SK-N-SH (cell line): ENCODE data around the gene DOCK4. TPM values are rescaled to one million over a fixed set of nuclear protein-coding genes. Genes with fewer than 3 reads are reported as not detected.

Experiments used
- CTCF ChIA-PET: fragments of 300-600, 350-600 bp; formaldehyde crosslinking; extraction: SDS; loops from one replicate; lab custom pipeline; 2021; lab: Yijun Ruan, JAX
- POLR2A ChIA-PET: fragments of 350-600 bp; sonication (Branson Sonifier 250); formaldehyde crosslinking; extraction: SDS; loops from one replicate; lab custom pipeline; 2020; ENCODE audit warnings: antibody characterized with exemption, inconsistent platforms; lab: Yijun Ruan, JAX
- DNase-seq: peaks from one replicate; pipeline ENCODE4 v3.0.0; 2012
- H2AFZ ChIP-seq: fragments of 200-600 bp; sonication (generic); 2 replicates; pipeline ENCODE4 v1.8.1; 2016; ENCODE audit warnings: antibody characterized with exemption, mild to moderate bottlenecking, low read depth
- H3F3A ChIP-seq: fragments of 200-600 bp; sonication (generic); replicated peaks from 2 replicates; pipeline ENCODE3; 2016; ENCODE audit warnings: antibody characterized with exemption, mild to moderate bottlenecking; ENCODE audit not compliant: insufficient read depth
- H3K27ac ChIP-seq, 2 experiments: fragments of 200-500 bp in 1 of 2; fragments of 200-600 bp in 1 of 2; sonication (Bioruptor generic) in 1 of 2; sonication (generic), shearing (Covaris generic) in 1 of 2; 2 replicates each; pipeline versions ENCODE4 v1.5.1 to v1.6.1; 2014 to 2016; ENCODE audit warnings: low read depth in 2 of 2, inconsistent platforms in 1 of 2, low read length in 1 of 2, mild to moderate bottlenecking in 1 of 2, mixed read lengths in 1 of 2
- H3K27me3 ChIP-seq: fragments of 200-600 bp; sonication (generic), shearing (Covaris generic); 2 replicates; pipeline ENCODE4 v1.6.1; 2016; ENCODE audit warnings: mixed run types; ENCODE audit not compliant: insufficient read depth
- H3K36me3 ChIP-seq, 2 experiments: fragments of 200-500 bp in 1 of 2; fragments of 200-600 bp in 1 of 2; sonication (Bioruptor generic) in 1 of 2; sonication (generic) in 1 of 2; replicated peaks in 1 of 2; 2 replicates each; pipeline versions ENCODE3 to v1.5.1; 2014 to 2016; ENCODE audit warnings: low read length in 1 of 2, mild to moderate bottlenecking in 1 of 2; ENCODE audit not compliant: insufficient read depth in 2 of 2, control insufficient read depth in 1 of 2
- H3K4me1 ChIP-seq, 2 experiments: fragments of 200-500 bp in 1 of 2; fragments of 200-600 bp in 1 of 2; sonication (Bioruptor generic) in 1 of 2; sonication (generic), shearing (Covaris generic) in 1 of 2; 2 replicates each; pipeline versions ENCODE4 v1.5.1 to v1.6.1; 2014 to 2016; ENCODE audit warnings: low read depth in 1 of 2, low read length in 1 of 2, mixed run types in 1 of 2; ENCODE audit not compliant: insufficient read depth in 2 of 2, control insufficient read depth in 1 of 2
- H3K4me2 ChIP-seq: fragments of 200-600 bp; sonication (generic), shearing (Covaris generic); 2 replicates; pipeline ENCODE4 v1.6.1; 2017; ENCODE audit warnings: mixed run types
- H3K4me3 ChIP-seq, 2 experiments: fragments of 200-500 bp in 1 of 2; fragments of 200-600 bp in 1 of 2; sonication (Bioruptor generic) in 1 of 2; sonication (generic), shearing (Covaris generic) in 1 of 2; 2 replicates each; pipeline versions ENCODE4 v1.5.1 to v1.8.1; 2014 to 2016; ENCODE audit warnings: low read depth in 2 of 2, inconsistent platforms in 1 of 2, low read length in 1 of 2, mild to moderate bottlenecking in 1 of 2, mixed read lengths in 1 of 2, moderate library complexity in 1 of 2
- H3K79me2 ChIP-seq: fragments of 200-600 bp; sonication (generic); 2 replicates; pipeline ENCODE4 v1.8.1; 2017; ENCODE audit warnings: mild to moderate bottlenecking; ENCODE audit not compliant: insufficient read depth
- H3K9ac ChIP-seq: fragments of 200-600 bp; sonication (generic); 2 replicates; pipeline ENCODE4 v1.6.1; 2017; ENCODE audit warnings: mixed run types
- H3K9me2 ChIP-seq: fragments of 200-600 bp; sonication (generic); 2 replicates; pipeline ENCODE4 v1.6.1; 2017; ENCODE audit warnings: mixed run types
- H3K9me3 ChIP-seq: fragments of 200-600 bp; sonication (generic); 2 replicates; pipeline ENCODE4 v1.6.1; 2017; ENCODE audit warnings: mixed run types, mild to moderate bottlenecking, moderate library complexity
- H4K20me1 ChIP-seq: fragments of 200-600 bp; sonication (generic); 2 replicates; pipeline ENCODE4 v1.6.1; 2017; ENCODE audit warnings: mild to moderate bottlenecking, mixed run types; ENCODE audit not compliant: insufficient read depth
- ELF1 ChIP-seq: IDR thresholded peaks from 2 replicates; pipeline ENCODE4 v1.4.0; 2012
- EZH2phosphoT487 ChIP-seq: fragments of 200-600 bp; sonication (generic); IDR thresholded peaks from 2 replicates; pipeline ENCODE4 v1.6.1; 2017; ENCODE audit warnings: low read depth, mixed run types, mild to moderate bottlenecking, antibody characterized with exemption, moderate library complexity, borderline replicate concordance
- FOSL2 ChIP-seq: IDR thresholded peaks from 2 replicates; pipeline ENCODE4 v1.4.0; 2012; ENCODE audit warnings: low read depth, mild to moderate bottlenecking, moderate library complexity, borderline replicate concordance
- FOXJ3 ChIP-seq: sonication (generic); formaldehyde crosslinking; IDR thresholded peaks from 2 replicates; pipeline ENCODE4 v1.5.1; 2020; ENCODE audit warnings: mild to moderate bottlenecking, missing genetic modification reagents
- POLR2AphosphoS5 ChIP-seq: IDR thresholded peaks from 2 replicates; pipeline ENCODE4 v1.6.1; 2012; ENCODE audit warnings: low read depth, low read length
- RAD21 ChIP-seq: IDR thresholded peaks from 2 replicates; pipeline ENCODE4 v1.6.1; 2012; ENCODE audit warnings: mild to moderate bottlenecking, low read length
- RXRA ChIP-seq: IDR thresholded peaks from 2 replicates; pipeline ENCODE4 v1.4.0; 2012; ENCODE audit warnings: low read depth, mild to moderate bottlenecking, borderline replicate concordance
- TCF12 ChIP-seq: IDR thresholded peaks from 2 replicates; pipeline ENCODE4 v1.4.0; 2012
- TEAD4 ChIP-seq: IDR thresholded peaks from 2 replicates; pipeline ENCODE4 v1.4.0; 2012; ENCODE audit warnings: mild to moderate bottlenecking, borderline replicate concordance; ENCODE audit not compliant: insufficient read depth
- YY1 ChIP-seq: IDR thresholded peaks from 2 replicates; pipeline ENCODE4 v1.4.0; 2012; ENCODE audit warnings: low read depth, mild to moderate bottlenecking
- WGBS: methylation state at CpG from one replicate; pipeline ENCODE4 v1.1.6; 2017; ENCODE audit warnings: low lambda C conversion rate; 5-methylcytosine and 5-hydroxymethylcytosine counted together
- polyA plus RNA-seq, 3 experiments: library from polyadenylated mRNA; depleted of rRNA; stranded (reverse); fragments of >200 nt; gene quantifications; 2 replicates each; pipeline ENCODE4 v1.2.3, GENCODE V29; 2012
- TF ChIP-seq, protein P1 (sequence below): IDR thresholded peaks from 2 replicates; pipeline ENCODE4 v1.6.1; 2012; ENCODE audit warnings: mild to moderate bottlenecking, low read depth, low read length, moderate library complexity
- TF ChIP-seq, protein P2 (sequence below): fragments of 150-350 bp; IDR thresholded peaks from 2 replicates; pipeline ENCODE4 v1.6.1; 2016; ENCODE audit warnings: mild to moderate bottlenecking, low read depth, low read length
- TF ChIP-seq, protein P3 (sequence below): fragments of 200-600 bp; sonication (generic); IDR thresholded peaks from 2 replicates; pipeline ENCODE4 v1.6.1; 2017; ENCODE audit warnings: antibody characterized with exemption, mild to moderate bottlenecking, moderate library complexity
- TF ChIP-seq, protein P4 (sequence below): IDR thresholded peaks from 2 replicates; pipeline ENCODE4 v1.4.0; 2012; ENCODE audit warnings: low read depth

DOCK4 gene
- polyA plus RNA-seq, 1 of the 3 experiments (the other 2 are of a cell fraction) = 8.5 TPM

DNA sequence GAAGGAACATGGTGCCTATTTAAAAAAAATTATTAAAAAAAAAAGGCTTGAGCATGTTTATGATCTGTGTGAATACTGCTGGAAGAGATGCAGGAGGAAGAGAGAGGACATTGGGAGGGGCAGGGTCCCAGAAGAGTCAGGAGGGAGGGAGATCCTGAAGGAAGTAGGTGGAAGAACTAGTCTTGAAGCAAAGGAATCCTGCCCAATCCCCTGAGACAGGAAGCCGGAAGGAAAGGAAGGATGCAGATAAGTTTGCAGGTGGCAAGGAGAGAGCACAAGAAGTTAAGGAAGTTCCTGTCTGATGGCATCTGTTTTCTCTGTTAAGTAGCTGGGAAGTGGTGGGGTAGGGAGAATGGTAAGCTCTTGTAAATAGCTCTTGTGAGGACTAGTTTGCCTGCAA is 318.5 kb downstream of the DOCK4 start:
- no peak overlapping the region for H3K4me3 ChIP-seq
- TF ChIP-seq FOSL2 (no peak), RXRA (no peak), POLR2AphosphoS5 (no peak), RAD21 (no peak), ELF1 (no peak), TCF12 (no peak)
- TF ChIP-seq, protein P1, sequence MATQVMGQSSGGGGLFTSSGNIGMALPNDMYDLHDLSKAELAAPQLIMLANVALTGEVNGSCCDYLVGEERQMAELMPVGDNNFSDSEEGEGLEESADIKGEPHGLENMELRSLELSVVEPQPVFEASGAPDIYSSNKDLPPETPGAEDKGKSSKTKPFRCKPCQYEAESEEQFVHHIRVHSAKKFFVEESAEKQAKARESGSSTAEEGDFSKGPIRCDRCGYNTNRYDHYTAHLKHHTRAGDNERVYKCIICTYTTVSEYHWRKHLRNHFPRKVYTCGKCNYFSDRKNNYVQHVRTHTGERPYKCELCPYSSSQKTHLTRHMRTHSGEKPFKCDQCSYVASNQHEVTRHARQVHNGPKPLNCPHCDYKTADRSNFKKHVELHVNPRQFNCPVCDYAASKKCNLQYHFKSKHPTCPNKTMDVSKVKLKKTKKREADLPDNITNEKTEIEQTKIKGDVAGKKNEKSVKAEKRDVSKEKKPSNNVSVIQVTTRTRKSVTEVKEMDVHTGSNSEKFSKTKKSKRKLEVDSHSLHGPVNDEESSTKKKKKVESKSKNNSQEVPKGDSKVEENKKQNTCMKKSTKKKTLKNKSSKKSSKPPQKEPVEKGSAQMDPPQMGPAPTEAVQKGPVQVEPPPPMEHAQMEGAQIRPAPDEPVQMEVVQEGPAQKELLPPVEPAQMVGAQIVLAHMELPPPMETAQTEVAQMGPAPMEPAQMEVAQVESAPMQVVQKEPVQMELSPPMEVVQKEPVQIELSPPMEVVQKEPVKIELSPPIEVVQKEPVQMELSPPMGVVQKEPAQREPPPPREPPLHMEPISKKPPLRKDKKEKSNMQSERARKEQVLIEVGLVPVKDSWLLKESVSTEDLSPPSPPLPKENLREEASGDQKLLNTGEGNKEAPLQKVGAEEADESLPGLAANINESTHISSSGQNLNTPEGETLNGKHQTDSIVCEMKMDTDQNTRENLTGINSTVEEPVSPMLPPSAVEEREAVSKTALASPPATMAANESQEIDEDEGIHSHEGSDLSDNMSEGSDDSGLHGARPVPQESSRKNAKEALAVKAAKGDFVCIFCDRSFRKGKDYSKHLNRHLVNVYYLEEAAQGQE = no peak
- TF ChIP-seq, protein P2, sequence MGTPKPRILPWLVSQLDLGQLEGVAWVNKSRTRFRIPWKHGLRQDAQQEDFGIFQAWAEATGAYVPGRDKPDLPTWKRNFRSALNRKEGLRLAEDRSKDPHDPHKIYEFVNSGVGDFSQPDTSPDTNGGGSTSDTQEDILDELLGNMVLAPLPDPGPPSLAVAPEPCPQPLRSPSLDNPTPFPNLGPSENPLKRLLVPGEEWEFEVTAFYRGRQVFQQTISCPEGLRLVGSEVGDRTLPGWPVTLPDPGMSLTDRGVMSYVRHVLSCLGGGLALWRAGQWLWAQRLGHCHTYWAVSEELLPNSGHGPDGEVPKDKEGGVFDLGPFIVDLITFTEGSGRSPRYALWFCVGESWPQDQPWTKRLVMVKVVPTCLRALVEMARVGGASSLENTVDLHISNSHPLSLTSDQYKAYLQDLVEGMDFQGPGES = no peak
- TF ChIP-seq, protein P3, sequence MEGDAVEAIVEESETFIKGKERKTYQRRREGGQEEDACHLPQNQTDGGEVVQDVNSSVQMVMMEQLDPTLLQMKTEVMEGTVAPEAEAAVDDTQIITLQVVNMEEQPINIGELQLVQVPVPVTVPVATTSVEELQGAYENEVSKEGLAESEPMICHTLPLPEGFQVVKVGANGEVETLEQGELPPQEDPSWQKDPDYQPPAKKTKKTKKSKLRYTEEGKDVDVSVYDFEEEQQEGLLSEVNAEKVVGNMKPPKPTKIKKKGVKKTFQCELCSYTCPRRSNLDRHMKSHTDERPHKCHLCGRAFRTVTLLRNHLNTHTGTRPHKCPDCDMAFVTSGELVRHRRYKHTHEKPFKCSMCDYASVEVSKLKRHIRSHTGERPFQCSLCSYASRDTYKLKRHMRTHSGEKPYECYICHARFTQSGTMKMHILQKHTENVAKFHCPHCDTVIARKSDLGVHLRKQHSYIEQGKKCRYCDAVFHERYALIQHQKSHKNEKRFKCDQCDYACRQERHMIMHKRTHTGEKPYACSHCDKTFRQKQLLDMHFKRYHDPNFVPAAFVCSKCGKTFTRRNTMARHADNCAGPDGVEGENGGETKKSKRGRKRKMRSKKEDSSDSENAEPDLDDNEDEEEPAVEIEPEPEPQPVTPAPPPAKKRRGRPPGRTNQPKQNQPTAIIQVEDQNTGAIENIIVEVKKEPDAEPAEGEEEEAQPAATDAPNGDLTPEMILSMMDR = no peak
- TF ChIP-seq, all 33 proteins: peak for 0
- no peaks in the 10 kb centered on the region for H3K9me2 ChIP-seq
- no peaks in the 10 kb centered on the region for H3K79me2 ChIP-seq
- no peak for DNase-seq
- no peak overlapping the region for H3K4me2 ChIP-seq
- POLR2A ChIA-PET = no interaction called here
- H3K27me3 ChIP-seq = no peaks in the 10 kb centered on the region
- no peaks in the 10 kb centered on the region for H3K9me3 ChIP-seq
- WGBS = 95% methylated on average over 1 of the region's 1 CpG
- CTCF ChIA-PET = no interaction called here
- peaks cover 0 to 5% of the 10 kb centered on the region in 2 experiments; a peak in 2 of 4 replicates for H3K4me1 ChIP-seq
- H4K20me1 ChIP-seq = no peaks in the 10 kb centered on the region
- no peaks in the 10 kb centered on the region for H3F3A ChIP-seq
- no peak overlapping the region for H3K27ac ChIP-seq
- H3K9ac ChIP-seq = no peak overlapping the region
- peaks cover 0 to 12% of the 10 kb centered on the region in 2 experiments for H3K36me3 ChIP-seq
- H2AFZ ChIP-seq = no peak overlapping the region

DNA sequence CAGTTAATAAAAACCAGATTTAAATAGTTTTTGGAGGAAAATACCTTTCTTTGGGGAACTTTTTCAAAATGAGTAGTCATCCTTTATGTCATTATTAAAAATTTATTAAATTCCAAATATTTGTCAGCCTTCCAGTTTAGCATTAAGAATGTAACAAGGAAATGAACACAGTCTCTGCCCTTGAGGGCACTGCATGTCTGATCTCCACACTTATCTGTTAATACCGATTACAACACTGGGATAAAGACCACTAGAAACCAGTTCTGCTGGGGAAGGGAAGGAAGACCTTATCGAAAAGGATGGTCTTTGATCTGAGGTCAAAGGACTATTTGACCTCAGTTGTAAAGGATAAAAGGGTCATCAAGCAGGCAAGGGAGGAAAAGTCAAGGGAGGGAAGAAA is 320.0 kb downstream of the DOCK4 start:
- Histone ChIP-seq H4K20me1 (no peaks in the 10 kb centered on the region), H3K79me2 (no peaks in the 10 kb centered on the region), H3K4me1 (peaks cover 0 to 5% of the 10 kb centered on the region in 2 experiments; a peak in 2 of 4 replicates), H2AFZ (no peak overlapping the region), H3K4me2 (no peak overlapping the region), H3K9me3 (no peaks in the 10 kb centered on the region), H3K4me3 (no peak overlapping the region), H3K9me2 (no peaks in the 10 kb centered on the region), H3K36me3 (peaks cover 0 to 10% of the 10 kb centered on the region in 2 experiments), H3K27me3 (no peaks in the 10 kb centered on the region), H3K9ac (no peak overlapping the region), H3K27ac (peak overlapping the region; percentile 0 to 39; a peak in 3 of 4 replicates), H3F3A (no peaks in the 10 kb centered on the region)
- ChIA-PET CTCF (no interaction called here), POLR2A (no interaction called here)
- 55% methylated on average over 2 of the region's 2 CpGs for whole genome bisulfite sequencing
- TF ChIP-seq ELF1 (no peak), FOXJ3 (CRISPR knock-in tag) (no peak), TEAD4 (no peak), EZH2phosphoT487 (no peak), YY1 (no peak)
- TF ChIP-seq, protein P2 = no peak
- TF ChIP-seq, protein P4, sequence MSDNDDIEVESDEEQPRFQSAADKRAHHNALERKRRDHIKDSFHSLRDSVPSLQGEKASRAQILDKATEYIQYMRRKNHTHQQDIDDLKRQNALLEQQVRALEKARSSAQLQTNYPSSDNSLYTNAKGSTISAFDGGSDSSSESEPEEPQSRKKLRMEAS = no peak
- no peak for DNase-seq
